ENCODE measurements around the gene TMEM88.

The TMEM88 gene

DNA sequence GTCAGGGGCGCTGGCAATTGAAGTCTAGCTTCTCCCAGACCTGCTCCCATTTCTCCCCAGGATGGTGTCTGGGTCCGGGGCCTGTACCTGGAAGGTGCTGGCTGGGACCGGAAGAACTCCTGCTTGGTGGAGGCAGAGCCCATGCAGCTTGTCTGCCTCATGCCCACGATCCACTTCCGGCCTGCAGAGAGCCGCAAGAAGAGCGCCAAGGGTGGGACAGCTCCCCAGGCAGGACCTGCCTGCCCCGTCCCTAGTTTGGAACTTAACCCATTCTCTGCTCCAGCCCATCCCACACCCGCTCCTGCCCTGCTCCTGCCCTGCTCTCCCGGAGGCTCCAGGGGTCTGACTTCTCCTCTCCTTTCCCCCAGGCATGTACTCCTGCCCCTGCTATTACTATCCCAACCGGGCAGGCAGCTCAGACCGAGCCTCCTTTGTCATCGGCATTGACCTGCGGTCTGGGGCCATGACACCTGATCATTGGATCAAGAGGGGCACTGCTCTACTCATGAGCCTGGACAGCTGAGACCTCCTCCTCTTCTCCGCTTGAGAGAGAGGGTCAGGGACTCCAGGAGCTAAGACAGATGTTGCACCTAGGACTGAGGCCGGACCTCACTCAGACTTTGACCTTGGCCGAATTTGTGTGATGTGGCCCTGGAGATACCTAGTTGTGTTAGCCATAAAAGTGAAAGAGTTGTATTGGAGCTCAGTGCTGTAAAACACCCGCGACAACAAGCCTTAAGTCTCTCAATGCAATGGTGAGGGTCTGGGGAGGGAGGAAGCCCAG is 21.7 kb upstream of the TMEM88 start:
- DNase-seq (ENCODE audit: low read depth in 4 of 4, low spot score in 1 of 4) = no peak

- peak; percentile 64 to 86 (median 72) for DNase-seq (ENCODE audit: low read depth in 4 of 4, low spot score in 1 of 4)
Measured at GRCh38 chr17:7833795-7834541, 20.9 kb upstream of the TMEM88 start, which contains the start of gene KDM6B. Gene KDM6B (plus strand): TSS chr17:7834217. CDS start chr17:7845555, 11,338 bp downstream.

DNA sequence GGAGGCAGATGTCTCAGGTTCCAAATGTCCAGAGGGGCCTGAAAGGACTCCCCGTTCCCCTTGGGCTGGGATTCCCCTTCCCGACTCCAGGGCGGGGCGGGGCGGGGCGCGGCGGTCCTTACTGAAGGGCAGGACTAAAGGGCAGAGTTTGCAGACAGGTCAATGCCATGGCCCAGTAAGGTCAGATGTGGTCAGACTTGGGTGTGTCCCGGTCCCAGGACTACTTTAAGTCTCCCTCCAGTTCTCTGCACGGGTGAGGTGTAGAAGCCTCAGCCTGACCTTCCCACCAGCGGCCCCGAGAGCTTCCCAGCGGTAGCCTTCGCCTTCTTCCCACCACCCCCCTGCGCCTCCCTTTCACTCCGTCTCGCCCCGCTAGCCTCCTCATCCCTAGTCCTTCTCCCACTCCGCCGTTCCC is 20.3 kb upstream of the TMEM88 start:
- no peak for DNase-seq (ENCODE audit: low read depth in 4 of 4, low spot score in 1 of 4)

GRCh38 chr17:7834957-7835813 is 19.7 kb upstream of the TMEM88 start:
- DNase-seq (ENCODE audit: low read depth in 4 of 4, low spot score in 1 of 4) = peak; percentile 73 to 92 (median 80)

- DNase-seq (ENCODE audit: low read depth in 4 of 4, low spot score in 1 of 4) = no peak
Measured at GRCh38 chr17:7835814-7836595, 18.9 kb upstream of the TMEM88 start.

DNA sequence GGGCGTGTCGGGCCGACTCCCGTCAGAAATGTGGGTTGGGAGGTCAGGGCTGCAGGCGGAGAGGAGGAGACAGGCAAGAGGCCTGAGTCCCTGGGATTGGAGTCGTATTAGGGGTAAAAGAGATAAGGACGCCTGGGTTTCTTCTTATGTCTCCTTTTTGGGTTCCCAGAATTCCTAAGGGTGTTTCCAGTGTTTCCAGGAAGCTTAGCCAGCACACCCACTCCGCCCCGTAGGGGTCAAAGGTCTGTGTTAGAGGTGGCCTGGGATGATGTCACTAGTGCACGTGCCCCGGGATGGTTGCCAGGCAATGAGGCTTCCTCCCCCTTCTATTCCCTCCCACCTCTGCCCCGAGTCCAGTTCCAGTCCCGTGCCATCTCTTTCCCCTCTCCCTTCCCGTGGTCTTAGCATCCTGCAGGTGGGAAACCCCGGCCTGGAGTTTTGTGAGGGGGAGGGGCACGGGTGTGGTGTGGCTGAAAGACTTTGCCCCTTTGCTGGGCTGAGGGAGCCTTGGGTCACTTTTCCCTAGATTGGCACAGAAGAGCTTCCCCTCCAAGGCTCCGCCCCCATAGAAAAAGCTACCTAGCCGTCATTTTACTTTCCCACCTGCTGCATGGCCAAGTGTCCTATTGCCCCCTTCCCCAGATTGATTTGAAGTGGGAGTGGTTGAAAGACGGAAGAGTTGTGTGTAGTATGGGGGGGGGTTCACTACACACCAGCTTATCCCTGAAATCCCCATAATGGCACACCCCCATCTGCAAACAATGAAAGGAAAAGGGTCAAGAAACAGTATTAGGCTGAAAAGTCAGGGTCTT is 18.1 kb upstream of the TMEM88 start:
- peak in 1 of 4 experiments; percentile 71 for DNase-seq (ENCODE audit: low read depth in 4 of 4, low spot score in 1 of 4)

GRCh38 chr17:7837408-7838088 is 17.3 kb upstream of the TMEM88 start:
- no peak for DNase-seq (ENCODE audit: low read depth in 4 of 4, low spot score in 1 of 4)

DNA sequence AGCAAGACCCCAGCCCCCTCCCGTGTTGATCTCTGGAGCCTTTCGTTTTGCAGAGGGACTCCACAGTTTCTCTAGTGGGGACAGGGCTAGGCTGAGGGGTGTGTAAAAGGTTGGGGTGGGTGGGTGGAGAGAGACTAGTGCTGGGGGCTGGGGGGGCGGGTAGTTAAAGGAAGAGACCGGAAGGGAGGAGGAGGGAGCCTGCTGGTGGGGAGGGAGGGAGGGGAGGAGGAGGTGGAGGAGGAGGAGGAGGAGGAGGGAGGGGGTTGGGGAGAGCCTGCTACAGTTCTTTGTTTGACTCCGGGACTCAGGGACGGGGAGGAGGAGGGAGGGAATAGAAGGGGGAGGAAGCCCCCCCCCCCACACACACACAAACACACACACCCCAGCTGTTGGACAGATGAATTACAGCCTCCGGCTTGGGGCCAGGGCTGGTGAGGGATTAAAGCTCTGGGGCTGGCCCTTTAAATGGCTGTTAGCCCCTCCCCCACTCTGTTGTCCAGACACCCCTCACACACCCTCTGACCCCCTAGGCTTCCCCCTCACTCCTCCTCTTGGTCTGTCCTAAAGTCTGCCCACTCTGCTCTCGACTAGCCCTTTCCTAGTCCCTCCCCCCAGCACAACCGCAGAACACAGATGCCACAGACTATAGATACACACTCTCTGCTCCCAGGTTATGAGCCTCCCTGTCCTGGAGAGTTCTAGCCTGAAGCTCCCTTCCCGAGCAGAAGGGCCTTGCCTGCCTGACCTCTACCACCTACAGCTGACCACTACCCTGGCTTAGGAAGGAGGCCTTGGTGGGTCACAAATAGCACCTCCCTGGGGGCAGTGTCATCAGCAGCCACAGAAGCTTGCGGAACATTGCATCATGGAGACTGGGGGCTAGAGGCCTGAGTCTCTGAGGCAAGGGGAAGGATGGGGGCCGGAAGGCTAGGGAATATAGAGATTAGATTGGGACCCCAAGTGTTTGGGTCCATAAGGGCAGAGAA is 16.5 kb upstream of the TMEM88 start:
- no peak for DNase-seq (ENCODE audit: low read depth in 4 of 4, low spot score in 1 of 4)

DNA sequence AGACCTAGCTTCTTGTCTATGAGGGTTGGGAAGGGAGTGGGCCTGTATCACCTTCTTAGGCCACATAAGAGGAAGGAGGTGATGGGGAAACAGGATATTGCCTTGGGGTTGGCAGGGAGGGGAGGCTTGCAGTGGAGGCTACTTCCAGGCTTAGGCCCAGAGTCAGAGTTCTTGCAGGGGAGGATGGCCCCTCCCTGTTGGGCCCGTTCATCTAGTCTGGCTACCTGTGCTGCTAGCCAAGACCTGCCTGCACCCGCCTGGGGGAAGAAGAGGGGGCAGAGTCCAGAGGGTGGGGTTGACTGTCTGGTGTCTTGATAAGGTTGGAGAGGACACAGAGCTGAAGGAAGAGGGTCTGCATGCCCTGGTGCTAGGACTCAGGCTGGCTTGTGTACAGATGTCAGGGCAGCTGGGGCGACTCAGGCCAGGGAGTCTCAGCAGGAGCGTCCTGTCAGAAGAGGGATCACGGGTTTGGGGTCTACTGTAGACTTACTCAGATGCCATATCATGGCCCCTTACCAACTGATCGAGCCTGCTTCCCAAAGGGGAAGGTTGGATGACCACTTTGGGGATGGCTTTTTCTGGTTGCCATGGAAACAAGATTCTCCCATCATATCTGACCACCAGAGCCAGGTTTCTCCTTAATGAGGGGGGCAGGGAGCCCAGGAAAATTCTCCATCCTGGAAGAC is 15.5 kb upstream of the TMEM88 start:
- DNase-seq (ENCODE audit: low read depth in 4 of 4, low spot score in 1 of 4) = no peak

DNA sequence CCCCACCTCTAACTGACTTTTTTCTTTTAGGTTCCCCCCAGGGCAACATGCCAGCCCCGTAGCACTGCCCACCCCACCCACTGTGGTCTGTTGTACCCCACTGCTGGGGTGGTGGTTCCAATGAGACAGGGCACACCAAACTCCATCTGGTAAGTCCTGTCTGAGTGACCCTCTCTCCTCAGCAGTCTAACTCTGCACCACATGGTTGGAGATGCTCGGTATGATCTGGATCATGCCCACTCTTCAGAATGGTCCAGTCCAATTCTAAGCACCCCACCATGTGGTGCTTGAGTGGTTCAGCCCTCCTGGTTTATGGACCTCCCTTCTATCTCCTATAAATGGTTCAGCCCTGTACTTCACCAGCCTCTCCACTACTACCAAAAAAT is 15.0 kb upstream of the TMEM88 start:
- no peak for DNase-seq (ENCODE audit: low read depth in 4 of 4, low spot score in 1 of 4)

DNA sequence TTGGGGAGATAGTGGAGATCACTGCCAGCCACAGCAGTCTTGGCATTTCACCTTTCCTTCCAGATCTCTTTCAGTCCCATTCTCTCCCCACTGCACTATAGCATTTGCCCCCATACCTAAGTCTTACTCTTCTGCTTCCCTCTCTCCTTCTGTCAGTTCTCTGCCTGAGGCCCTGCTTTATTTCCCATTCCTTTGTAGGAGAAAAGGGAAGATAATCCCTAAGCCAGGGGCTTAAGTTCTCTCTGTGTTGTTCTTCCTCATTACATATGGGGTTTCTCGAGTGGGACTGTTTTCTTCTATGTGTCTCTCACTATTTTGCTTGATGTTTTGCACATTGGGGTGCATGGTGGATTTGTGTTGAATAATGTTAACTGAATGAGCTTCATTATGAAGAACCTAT is 14.4 kb upstream of the TMEM88 start:
- no peak for DNase-seq (ENCODE audit: low read depth in 4 of 4, low spot score in 1 of 4)

- DNase-seq (ENCODE audit: low read depth in 4 of 4, low spot score in 1 of 4) = no peak
Measured at GRCh38 chr17:7840875-7841274, 14.0 kb upstream of the TMEM88 start.

DNA sequence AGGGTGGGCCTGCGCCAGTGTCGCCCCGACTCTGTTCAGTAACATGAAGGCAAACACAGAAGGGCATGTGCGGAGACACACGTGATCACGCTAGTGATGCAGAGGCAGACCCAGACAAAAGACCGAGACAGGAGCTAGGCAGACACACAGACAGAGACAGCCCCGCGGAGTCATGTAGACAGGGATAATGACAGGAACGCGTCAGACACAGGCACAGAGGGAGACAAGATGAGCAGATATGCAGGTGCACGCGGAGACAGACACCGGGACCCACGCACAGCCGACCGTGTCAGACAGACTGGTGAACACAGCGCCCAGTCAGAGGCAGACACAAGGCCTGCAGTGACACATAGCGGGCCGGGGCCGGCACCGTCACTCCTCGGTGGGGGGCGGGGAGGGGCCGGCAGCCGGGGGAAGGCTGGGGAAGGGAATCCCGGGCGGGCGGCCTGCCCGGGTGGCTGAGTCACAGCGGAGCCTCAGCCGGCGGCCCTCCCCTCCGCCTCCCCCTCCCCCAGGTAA is 13.4 kb upstream of the TMEM88 start:
- peak; percentile 82 to 94 (median 90) for DNase-seq (ENCODE audit: low read depth in 4 of 4, low spot score in 1 of 4)

GRCh38 chr17:7841915-7842379 is 12.9 kb upstream of the TMEM88 start:
- peak; percentile 61 to 80 (median 74) for DNase-seq (ENCODE audit: low read depth in 4 of 4, low spot score in 1 of 4)

DNA sequence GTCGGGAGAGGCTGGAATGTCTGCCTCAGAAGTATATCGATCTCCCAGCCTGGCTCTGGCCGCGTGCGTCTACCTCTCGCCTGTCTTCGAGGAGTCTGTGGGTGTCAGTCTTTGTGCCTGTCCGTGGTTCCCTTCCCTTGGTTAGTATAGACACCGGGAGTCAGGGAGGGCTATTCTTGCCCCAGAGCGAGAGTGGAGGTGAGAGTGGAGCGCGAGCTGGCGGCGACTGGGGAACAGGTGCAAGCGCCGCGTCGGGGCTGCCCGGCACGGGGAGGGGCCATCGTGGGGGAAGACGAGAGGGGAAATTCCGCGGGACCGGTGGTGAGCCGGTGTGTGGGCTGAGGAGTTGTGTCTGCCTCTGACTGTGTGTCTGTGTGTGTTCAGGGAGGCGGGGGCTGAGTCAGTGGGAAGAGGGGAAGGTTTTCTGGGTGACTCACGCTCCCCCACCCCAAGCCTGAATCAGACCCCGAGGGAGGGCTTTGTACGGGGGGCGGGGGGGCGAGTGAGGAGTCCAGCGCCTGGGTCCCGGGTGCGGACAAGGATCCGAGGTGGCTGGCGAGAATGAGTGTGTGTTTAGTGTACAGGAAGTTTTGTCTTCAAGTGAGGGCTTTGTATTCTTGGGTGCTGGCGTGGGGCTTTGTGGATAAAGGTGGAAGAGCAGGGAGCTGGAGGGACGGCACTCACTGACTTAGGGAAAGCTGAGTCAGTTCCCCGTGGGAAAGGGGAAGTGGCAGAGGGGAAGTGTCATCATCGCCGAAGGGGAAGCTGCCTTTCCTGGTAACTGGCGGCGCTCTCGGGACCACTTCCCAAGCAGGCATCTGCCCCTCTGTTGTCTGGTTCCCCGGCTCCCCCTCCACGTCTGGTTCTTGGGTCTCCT is 12.2 kb upstream of the TMEM88 start:
- DNase-seq (ENCODE audit: low read depth in 4 of 4, low spot score in 1 of 4) = peak; percentile 91 to 96 (median 94)

DNA sequence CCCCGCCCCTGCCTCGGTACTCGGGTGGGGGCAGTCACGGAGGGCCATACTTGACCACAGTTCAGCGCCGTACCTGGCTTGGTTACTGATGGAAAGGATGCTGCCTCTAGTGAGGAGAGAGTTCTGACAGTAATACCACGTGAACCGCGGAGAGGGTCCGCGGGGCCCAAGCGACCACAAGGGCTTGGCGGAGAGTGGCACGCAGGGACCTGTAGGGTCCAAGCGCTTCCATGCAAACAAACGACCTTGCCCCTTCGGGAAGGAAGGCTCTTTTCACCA is 11.7 kb upstream of the TMEM88 start:
- DNase-seq (ENCODE audit: low read depth in 4 of 4, low spot score in 1 of 4) = no peak
